Activated T-cell treated with anti-CD3 and anti-CD28 coated beads, Interleukin-2, amount 50 U/mL, for 24 hours (primary cell): ENCODE measurements around the gene S100A7A.
"Not testable (repeated sequence)": the region's sequence is repeated elsewhere in the genome, so short reads cannot be mapped to it uniquely, and the experiment has no call there.

Experiments used
- DNase-seq: peaks from one replicate; pipeline ENCODE4 v3.0.0-alpha.2; 2020
- H3K27ac Mint-ChIP-seq: 2 replicates; pipeline ENCODE4 v1.8.0; 2020; ENCODE audit warnings: mild to moderate bottlenecking, mixed read lengths
- H3K27me3 Mint-ChIP-seq: 2 replicates; pipeline ENCODE4 v1.8.0; 2020; ENCODE audit warnings: mixed read lengths
- H3K36me3 Mint-ChIP-seq: 2 replicates; pipeline ENCODE4 v1.8.0; 2020; ENCODE audit warnings: low read depth, mixed read lengths
- H3K4me1 Mint-ChIP-seq: 2 replicates; pipeline ENCODE4 v1.8.0; 2020; ENCODE audit warnings: low read depth, mixed read lengths
- H3K4me3 Mint-ChIP-seq: 2 replicates; pipeline ENCODE4 v1.8.0; 2020; ENCODE audit warnings: mild to moderate bottlenecking, moderate library complexity, mixed read lengths
- H3K9me3 Mint-ChIP-seq: 2 replicates; pipeline ENCODE4 v1.8.0; 2020; ENCODE audit warnings: mixed read lengths

Gene S100A7A

DNA sequence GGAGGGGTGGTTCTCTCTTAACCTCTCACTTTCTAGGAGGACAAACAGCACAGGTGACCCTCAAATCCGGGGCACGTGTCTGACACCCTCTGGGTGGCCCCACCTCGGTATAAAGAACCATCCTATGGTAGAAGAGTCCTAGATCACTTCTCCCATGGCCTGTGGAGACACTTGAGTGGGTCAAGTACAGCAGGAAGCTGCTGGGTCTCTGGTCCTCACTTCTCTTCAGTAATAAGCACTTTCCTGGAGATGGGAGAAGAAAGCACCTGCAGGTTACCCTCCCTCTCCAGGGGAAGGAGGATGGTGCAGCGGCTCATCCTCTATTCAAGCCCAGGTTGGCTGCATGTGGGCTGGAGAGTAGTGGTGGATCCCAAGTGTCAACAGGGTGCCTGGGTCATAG is 27.2 kb downstream of the S100A7A start:
- no peaks in the 10 kb centered on the region for H3K4me1 Mint-ChIP-seq
- no peak overlapping the region for H3K4me3 Mint-ChIP-seq
- no peaks in the 10 kb centered on the region for H3K36me3 Mint-ChIP-seq
- H3K27ac Mint-ChIP-seq: no peak overlapping the region
- H3K9me3 Mint-ChIP-seq: no peaks in the 10 kb centered on the region
- peaks cover 28% of the 10 kb centered on the region for H3K27me3 Mint-ChIP-seq
- no peak for DNase-seq

DNA sequence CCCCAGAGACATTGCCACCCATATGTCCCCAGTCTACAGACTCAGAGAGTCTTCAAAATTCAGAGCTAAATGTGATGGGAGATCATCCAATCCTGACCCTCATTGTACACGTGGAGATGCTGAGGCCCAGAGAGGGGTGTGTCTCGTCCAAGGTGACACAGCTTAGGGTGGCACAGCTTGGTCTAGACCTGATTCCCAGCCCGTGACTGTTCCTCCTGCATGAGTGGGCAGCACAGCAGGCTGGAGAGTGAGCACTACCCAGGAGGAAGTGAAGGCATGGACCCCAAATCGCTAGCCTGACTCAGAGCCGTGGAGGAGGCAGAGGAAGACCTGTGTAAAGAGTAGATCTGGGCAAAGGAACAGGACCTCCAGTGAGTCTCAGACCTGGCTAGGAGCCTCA is 27.8 kb downstream of the S100A7A start:
- no peaks in the 10 kb centered on the region for H3K9me3 Mint-ChIP-seq
- no peaks in the 10 kb centered on the region for H3K36me3 Mint-ChIP-seq
- no peak overlapping the region for H3K27ac Mint-ChIP-seq
- H3K4me3 Mint-ChIP-seq: no peak overlapping the region
- DNase-seq: no peak
- no peaks in the 10 kb centered on the region for H3K4me1 Mint-ChIP-seq
- H3K27me3 Mint-ChIP-seq: peaks cover 32% of the 10 kb centered on the region

DNA sequence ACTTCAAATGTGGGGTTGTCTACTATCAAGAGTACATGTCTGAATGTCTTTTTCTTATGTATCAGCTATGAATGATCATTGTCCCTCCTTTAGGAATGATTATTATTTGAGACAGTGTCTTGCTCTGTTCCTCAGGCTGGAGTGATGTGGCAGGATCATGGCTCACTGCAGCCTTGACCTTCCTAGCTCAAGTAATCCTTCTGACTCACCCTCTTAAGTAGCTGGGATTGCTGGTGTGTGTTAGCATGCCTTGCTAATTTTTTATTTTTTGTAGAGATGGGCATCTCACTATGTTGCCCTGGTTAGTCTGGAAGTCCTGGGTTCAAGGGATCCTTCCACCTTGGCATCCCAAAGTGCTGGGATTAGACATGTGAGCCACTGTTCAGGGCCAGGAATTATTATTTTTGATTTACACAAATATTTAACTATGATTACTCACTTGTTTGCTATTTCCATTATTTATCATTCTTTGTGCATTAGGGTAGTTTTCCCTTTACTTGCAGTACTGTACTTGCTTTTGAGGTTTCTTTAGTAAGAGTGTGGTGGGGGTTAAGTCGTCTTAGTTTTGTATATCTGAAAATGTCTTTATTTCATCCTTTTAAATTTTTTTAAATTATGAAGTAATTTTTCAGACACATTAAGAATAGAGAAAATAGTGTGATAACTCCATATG is 31.3 kb downstream of the S100A7A start:
- no peaks in the 10 kb centered on the region for H3K9me3 Mint-ChIP-seq
- H3K27ac Mint-ChIP-seq: no peak overlapping the region
- no peaks in the 10 kb centered on the region for H3K4me1 Mint-ChIP-seq
- DNase-seq: no peak
- peaks cover 57% of the 10 kb centered on the region for H3K27me3 Mint-ChIP-seq
- H3K4me3 Mint-ChIP-seq: no peak overlapping the region
- no peaks in the 10 kb centered on the region for H3K36me3 Mint-ChIP-seq

DNA sequence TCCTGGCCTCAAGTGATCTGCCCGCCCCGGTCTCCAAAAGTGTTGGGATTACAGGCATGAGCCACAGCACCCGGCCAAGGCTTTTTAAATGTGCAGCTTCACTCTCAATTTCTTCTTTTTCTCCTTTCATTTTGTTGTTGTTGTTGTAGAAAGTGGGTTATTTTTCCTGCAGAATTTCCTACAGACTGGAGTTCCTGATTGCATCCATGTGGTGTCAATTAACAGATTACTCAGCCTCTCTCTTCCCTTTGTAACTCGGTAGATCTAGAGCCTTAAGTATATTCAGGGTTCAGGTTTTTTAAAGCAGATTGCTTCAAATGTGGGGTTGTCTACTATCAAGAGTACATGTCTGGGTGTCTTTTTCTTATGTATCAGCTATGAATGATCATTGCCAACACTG is 32.5 kb downstream of the S100A7A start:
- H3K27ac Mint-ChIP-seq, H3K4me1 Mint-ChIP-seq, H3K36me3 Mint-ChIP-seq, H3K9me3 Mint-ChIP-seq, H3K4me3 Mint-ChIP-seq, DNase-seq: not testable (repeated sequence)
- H3K27me3 Mint-ChIP-seq: peaks cover 58% of the 10 kb centered on the region

DNA sequence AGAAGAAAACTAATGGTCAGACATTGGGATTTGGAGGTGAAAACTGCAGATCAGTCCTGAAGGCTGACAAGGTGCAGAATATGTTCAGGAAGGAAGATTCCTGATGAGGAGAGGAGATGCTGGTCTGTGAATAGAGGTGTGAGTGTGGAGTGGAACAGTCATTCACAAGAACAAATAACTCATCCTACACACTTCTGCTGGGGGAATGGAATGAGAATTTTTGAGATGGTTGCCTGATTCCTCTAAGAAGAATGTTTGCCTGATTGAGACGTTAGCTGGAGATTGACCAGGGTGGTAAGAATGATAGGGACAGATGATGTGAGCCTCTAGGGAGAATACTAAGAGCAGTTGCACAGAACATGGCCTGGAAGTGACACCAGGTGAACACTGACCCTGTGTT is 40.1 kb downstream of the S100A7A start:
- no peaks in the 10 kb centered on the region for H3K9me3 Mint-ChIP-seq
- H3K27me3 Mint-ChIP-seq: peaks cover 32% of the 10 kb centered on the region
- no peak for DNase-seq
- H3K4me1 Mint-ChIP-seq: no peaks in the 10 kb centered on the region
- H3K36me3 Mint-ChIP-seq: no peaks in the 10 kb centered on the region
- H3K27ac Mint-ChIP-seq: no peak overlapping the region
- H3K4me3 Mint-ChIP-seq: no peak overlapping the region

DNA sequence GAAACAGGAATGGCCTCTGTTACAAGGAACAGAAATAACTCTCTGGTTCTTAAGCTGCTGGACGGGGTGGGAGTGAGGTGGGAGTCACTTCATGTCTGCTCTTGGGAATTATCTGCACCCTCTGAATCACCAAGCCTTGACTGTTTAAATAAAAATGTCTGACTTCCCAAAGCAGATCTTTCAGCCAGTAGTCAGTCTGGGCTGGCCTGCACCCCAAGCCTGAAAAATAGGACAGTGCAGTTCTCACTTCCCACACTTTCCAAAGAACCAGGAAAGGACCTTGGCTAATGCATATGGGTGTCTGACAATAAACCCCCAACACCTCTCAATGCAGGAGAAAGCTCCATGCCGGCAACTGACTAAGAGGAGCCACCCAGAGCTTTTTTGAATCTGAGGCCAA is 43.3 kb downstream of the S100A7A start:
- Mint-ChIP-seq H3K4me3 (no peak overlapping the region), H3K27ac (no peak overlapping the region), H3K4me1 (no peaks in the 10 kb centered on the region), H3K27me3 (peaks cover 32% of the 10 kb centered on the region), H3K36me3 (no peaks in the 10 kb centered on the region), H3K9me3 (no peaks in the 10 kb centered on the region)
- no peak for DNase-seq

DNA sequence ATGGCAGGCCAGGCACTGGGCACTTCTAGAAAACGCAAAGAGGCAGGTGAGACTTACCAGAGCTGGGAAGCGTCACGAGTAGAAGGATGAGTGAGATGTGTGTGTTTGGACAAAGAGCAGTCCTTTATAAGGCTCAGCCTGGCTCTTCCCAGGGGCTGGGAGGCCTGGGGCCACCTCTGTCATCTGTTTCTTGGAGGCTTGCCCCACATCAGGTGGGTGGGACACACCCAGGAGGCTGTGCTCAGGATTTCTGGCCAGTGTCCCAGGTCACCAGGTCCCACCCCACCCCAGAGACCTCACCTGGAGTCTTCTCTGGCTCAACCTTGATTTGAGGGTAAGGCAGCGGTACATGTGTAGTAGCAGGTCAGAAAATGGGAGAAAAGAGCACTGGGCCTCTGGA is 44.2 kb downstream of the S100A7A start, which contains the start of gene S100A7:
Gene S100A7, minus strand, starts transcription at position 101 of the 400 bp plus-strand sequence. CDS start 1,638 bp downstream, outside the sequence.
- Mint-ChIP-seq H3K27me3 (peaks cover 36% of the 10 kb centered on the region), H3K27ac (no peak within 1 kb of the TSS), H3K4me3 (no peak within 1 kb of the TSS), H3K36me3 (no peaks in the 10 kb centered on the region), H3K4me1 (peaks cover under 1% of the 10 kb centered on the region), H3K9me3 (no peaks in the 10 kb centered on the region)
- no peak for DNase-seq

DNA sequence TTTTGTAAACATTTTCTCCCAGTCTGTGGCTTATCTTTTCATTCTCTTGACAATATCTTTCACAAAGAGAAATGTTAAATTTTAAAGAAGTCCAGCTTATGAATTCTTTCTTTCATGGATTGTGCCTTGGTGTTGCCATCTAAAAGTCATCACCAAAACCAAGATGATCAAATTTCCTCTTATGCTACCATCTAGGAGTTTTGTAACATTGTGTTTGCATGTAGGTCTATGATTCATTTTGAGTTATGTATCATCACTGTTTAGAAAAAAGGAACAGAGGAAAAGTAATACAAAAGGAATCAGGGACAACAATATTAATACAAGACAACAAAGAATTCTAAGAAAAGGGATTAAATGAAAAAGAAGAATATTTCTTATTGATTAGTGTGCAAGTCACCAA is 46.4 kb downstream of the S100A7A start:
- not testable (repeated sequence) for H3K9me3 Mint-ChIP-seq, H3K4me3 Mint-ChIP-seq, DNase-seq, H3K27ac Mint-ChIP-seq, H3K36me3 Mint-ChIP-seq, H3K4me1 Mint-ChIP-seq
- peaks cover 35% of the 10 kb centered on the region for H3K27me3 Mint-ChIP-seq

DNA sequence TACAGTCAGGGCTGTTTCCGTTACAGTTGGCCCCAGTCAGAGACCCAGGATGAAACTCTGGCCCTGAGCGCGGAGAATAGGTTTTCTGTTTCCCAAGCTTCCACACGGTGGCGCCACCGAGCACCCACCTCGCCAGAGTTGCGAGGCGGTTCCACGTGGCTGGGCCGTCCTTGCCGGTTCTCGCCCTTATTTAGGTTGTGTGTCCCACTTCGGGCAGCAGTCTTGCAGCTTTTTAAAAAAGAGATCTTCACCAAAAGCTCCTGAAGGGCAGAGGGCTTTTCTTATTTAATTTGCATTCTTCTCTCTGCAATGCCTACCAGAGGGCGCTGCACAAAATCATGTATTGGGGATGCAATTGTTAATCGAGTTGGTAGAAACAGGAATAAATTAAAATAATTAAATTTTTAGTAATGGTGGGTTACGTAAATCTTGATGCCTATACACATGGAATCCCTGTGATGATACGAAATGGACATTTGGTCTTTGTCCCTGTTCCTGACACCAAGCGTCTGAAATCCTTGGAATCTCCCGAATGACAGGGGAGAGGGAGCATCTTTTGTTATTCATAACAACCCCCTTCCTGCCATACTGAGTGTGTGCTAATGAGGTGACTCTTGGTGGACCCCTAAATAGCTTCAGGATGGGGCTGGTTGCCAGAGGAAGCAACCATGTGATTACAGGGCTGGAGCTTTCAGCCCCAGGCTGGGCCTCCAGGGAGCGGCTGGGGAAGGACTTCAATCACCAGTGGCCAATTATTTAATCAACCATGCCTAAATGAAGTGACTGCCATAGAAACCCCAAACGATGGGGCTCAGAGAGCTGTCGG is 49.7 kb downstream of the S100A7A start:
- no peaks in the 10 kb centered on the region for H3K36me3 Mint-ChIP-seq
- peaks cover 4% of the 10 kb centered on the region for H3K4me1 Mint-ChIP-seq
- peaks cover 4% of the 10 kb centered on the region for H3K9me3 Mint-ChIP-seq
- peak; percentile 78 for DNase-seq
- peaks cover 48% of the 10 kb centered on the region for H3K27me3 Mint-ChIP-seq
- H3K4me3 Mint-ChIP-seq: no peak overlapping the region
- H3K27ac Mint-ChIP-seq: no peak overlapping the region

DNA sequence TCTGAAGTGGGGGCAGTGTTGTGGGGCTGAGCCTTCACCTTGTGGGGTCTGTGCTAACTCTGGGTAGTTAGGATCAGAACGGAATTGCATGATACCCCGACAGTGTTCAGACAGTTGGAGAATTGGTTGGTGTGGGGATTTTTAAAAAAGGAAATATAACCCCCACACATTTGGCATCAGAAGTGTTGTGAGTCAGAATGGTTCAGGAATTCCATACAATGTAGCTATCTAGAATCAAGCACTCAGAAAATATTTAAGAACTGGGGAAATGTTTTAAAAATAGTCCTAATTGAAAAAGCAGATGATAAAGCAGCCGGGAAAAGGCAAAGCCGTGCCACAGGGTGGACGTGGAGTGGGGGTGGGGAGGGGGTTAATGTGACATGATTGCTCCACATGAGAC is 50.6 kb downstream of the S100A7A start:
- peaks cover 9% of the 10 kb centered on the region for H3K9me3 Mint-ChIP-seq
- DNase-seq: no peak
- H3K27me3 Mint-ChIP-seq: peaks cover 47% of the 10 kb centered on the region
- H3K36me3 Mint-ChIP-seq: no peaks in the 10 kb centered on the region
- no peak overlapping the region for H3K27ac Mint-ChIP-seq
- no peak overlapping the region for H3K4me3 Mint-ChIP-seq
- peaks cover 4% of the 10 kb centered on the region for H3K4me1 Mint-ChIP-seq

DNA sequence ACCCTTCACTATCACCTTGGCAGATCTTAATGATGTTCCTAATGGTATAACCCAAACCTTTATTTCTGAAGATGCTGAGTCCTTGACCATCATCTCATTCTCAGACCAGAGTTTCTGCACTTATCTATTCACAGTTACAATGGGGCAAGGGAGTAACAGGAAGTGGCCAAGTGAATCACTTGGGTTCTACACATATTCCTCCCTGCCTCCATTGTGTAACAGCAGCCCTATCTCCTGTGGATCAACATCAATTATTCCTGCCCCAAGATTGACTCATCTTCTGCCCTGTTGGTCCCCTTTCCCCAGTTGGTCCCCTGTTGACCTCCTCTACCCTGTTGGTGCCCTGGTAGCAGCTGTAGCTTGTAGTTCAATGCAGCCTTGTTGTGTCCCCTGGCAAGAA is 54.4 kb downstream of the S100A7A start:
- H3K27ac Mint-ChIP-seq: no peak overlapping the region
- no peaks in the 10 kb centered on the region for H3K36me3 Mint-ChIP-seq
- no peak overlapping the region for H3K4me3 Mint-ChIP-seq
- H3K27me3 Mint-ChIP-seq: peaks cover 27% of the 10 kb centered on the region
- DNase-seq: no peak
- peaks cover 19% of the 10 kb centered on the region for H3K9me3 Mint-ChIP-seq
- H3K4me1 Mint-ChIP-seq: peaks cover 2% of the 10 kb centered on the region
